Measurements from ENCODE around the gene PPP4R4. TPM values are rescaled to one million over a fixed set of nuclear protein-coding genes. Genes with fewer than 3 reads are reported as not detected.

The PPP4R4 gene
- total RNA-seq, 1 experiment from 2014 or later, result 5.5 TPM

DNA sequence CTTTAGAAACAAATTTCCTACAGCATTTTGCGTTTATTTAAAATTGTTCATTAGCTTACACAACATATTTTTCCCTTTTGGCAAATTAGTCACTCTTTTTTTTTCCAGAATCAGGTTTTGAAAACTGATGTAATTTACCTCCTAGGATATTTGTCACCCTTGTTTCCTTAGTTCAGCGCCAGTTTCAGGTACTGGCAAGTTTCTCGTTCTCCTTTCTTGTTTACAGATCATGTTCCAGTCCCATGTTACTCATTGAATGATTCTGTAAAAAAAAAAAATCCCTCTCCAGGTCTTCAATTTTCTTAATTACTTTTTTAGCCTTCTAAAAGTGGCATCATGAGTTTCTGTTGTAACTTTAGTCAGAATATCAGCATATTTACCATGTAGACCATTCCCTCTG is 2.7 kb downstream of the PPP4R4 start:
- H2AFZ ChIP-seq (ENCODE audit: low read depth, low read length, poor library complexity, severe bottlenecking), result no peak overlapping the region
- no peak overlapping the region for H3K4me2 ChIP-seq (ENCODE audit: low read length)
- H3K4me3 ChIP-seq (replicated peaks in 1 of 2; ENCODE audit: low read depth in 1 of 2, low read length in 2 of 2), result no peak overlapping the region
- no peaks in the 10 kb centered on the region for H3K9me3 ChIP-seq (ENCODE audit: control insufficient read depth in 1 of 2, insufficient read depth in 1 of 2, low read depth in 1 of 2, low read length in 2 of 2)
- ChIA-PET POLR2A (no interaction called here), RAD21 (ENCODE audit: low non-redundant PET in 1 of 2, low total read pairs in 2 of 2, uncharacterized antibody in 2 of 2, unreplicated experiment in 2 of 2) (no interaction called here), CTCF (no interaction called here)
- ATAC-seq (no peak), DNase-seq (ENCODE audit: low read depth, low spot score) (no peak)
- no peak overlapping the region for H3K9ac ChIP-seq (ENCODE audit: low read length)
- TF ChIP-seq ZBTB33 (IDR thresholded peaks at IDR 0.05; ENCODE audit: extremely low read depth, insufficient replicate concordance, low read length), result no peak
- no peak for TF ChIP-seq MAX (IDR thresholded peaks at IDR 0.05)
- TF ChIP-seq POLR2AphosphoS5 (IDR thresholded peaks at IDR 0.05; ENCODE audit: low read depth, low read length), result no peak
- no peak for TF ChIP-seq JUND (IDR thresholded peaks at IDR 0.05)
- no peak for TF ChIP-seq ZFX (IDR thresholded peaks at IDR 0.05)
- no peak for TF ChIP-seq FOSL1 (IDR thresholded peaks at IDR 0.05; ENCODE audit: low read depth)
- TF ChIP-seq EZH2 (IDR thresholded peaks at IDR 0.05), result no peak
- no peak for TF ChIP-seq TCF7L2 (IDR thresholded peaks at IDR 0.05; ENCODE audit: borderline replicate concordance, extremely low read depth, insufficient read depth, insufficient read length)
- no peak for TF ChIP-seq POLR2A (IDR thresholded peaks at IDR 0.05; ENCODE audit: borderline replicate concordance, extremely low read depth, insufficient read depth, insufficient read length)
- no peak for TF ChIP-seq RAD21 (IDR thresholded peaks at IDR 0.05; ENCODE audit: low read depth)
- no peak for TF ChIP-seq EGR1 (IDR thresholded peaks at IDR 0.05; ENCODE audit: low read depth)
- TF ChIP-seq, protein P1, sequence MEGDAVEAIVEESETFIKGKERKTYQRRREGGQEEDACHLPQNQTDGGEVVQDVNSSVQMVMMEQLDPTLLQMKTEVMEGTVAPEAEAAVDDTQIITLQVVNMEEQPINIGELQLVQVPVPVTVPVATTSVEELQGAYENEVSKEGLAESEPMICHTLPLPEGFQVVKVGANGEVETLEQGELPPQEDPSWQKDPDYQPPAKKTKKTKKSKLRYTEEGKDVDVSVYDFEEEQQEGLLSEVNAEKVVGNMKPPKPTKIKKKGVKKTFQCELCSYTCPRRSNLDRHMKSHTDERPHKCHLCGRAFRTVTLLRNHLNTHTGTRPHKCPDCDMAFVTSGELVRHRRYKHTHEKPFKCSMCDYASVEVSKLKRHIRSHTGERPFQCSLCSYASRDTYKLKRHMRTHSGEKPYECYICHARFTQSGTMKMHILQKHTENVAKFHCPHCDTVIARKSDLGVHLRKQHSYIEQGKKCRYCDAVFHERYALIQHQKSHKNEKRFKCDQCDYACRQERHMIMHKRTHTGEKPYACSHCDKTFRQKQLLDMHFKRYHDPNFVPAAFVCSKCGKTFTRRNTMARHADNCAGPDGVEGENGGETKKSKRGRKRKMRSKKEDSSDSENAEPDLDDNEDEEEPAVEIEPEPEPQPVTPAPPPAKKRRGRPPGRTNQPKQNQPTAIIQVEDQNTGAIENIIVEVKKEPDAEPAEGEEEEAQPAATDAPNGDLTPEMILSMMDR (IDR thresholded peaks at IDR 0.05 in 2 of 3, conservative IDR thresholded peaks at IDR 0.05 in 1 of 3; ENCODE audit: borderline replicate concordance in 1 of 3, insufficient read depth in 1 of 3, low read depth in 2 of 3, low read length in 2 of 3), result no peak
- TF ChIP-seq, protein P2, sequence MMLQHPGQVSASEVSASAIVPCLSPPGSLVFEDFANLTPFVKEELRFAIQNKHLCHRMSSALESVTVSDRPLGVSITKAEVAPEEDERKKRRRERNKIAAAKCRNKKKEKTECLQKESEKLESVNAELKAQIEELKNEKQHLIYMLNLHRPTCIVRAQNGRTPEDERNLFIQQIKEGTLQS (IDR thresholded peaks at IDR 0.05), result no peak
- TF ChIP-seq SP1 (IDR thresholded peaks at IDR 0.05; ENCODE audit: low read depth), result no peak
- TF ChIP-seq ZNF274 (IDR thresholded peaks at IDR 0.05; ENCODE audit: low read depth, low read length), result no peak
- H3K27ac ChIP-seq (ENCODE audit: low read depth, low read length), result no peak overlapping the region
- BruUV-seq (replicated peaks), result TSS peak; percentile 33
- no peaks in the 10 kb centered on the region for H3K27me3 ChIP-seq (ENCODE audit: insufficient read depth, low read length)
- H3K36me3 ChIP-seq (ENCODE audit: control insufficient read depth in 1 of 2, insufficient read depth in 2 of 2, low read length in 2 of 2), result no peaks in the 10 kb centered on the region
- peaks cover 3 to 26% of the 10 kb centered on the region in 2 experiments; a peak in 3 of 4 replicates for H3K4me1 ChIP-seq (ENCODE audit: control insufficient read depth in 1 of 2, insufficient read depth in 2 of 2, low read length in 2 of 2)
- no peaks in the 10 kb centered on the region for H3K9me2 ChIP-seq (ENCODE audit: insufficient read depth)
- no peaks in the 10 kb centered on the region for H4K20me1 ChIP-seq (ENCODE audit: insufficient read depth)
- H3K79me2 ChIP-seq (ENCODE audit: insufficient read depth, low read length), result no peaks in the 10 kb centered on the region
- intact Hi-C loops (cut with micrococcal nuclease), result no loop called here
